Upper lobe of left lung (tissue), 6 donors: ENCODE measurements around the gene CEP89. TPM values are rescaled to one million over a fixed set of nuclear protein-coding genes. Genes with fewer than 3 reads are reported as not detected.

Source experiments
- ATAC-seq, 2 donors: fragments of 200-7000 bp; cut with Tn5 transposase; one replicate each; pipeline ENCODE4 v1.9.1; 2022; ENCODE audit warnings: mild to moderate bottlenecking in 2 of 2, moderate library complexity in 2 of 2; ENCODE audit not compliant: low FRiP score in 2 of 2
- DNase-seq, 2 donors: peaks; one replicate each; pipeline ENCODE4 v3.0.0-alpha.2; 2019 to 2020
- H3K27ac ChIP-seq, 4 donors: fragments of 200-600 bp; sonication (generic); one replicate each; pipeline ENCODE4 v1.5.1; 2016 to 2019
- H3K27me3 ChIP-seq, 4 donors: fragments of 200-600 bp; sonication (generic); one replicate each; pipeline ENCODE4 v1.5.1; 2017 to 2019
- H3K36me3 ChIP-seq, 4 donors: fragments of 200-600 bp; sonication (generic); one replicate each; pipeline ENCODE4 v1.5.1; 2016 to 2019
- H3K4me1 ChIP-seq, 4 donors: fragments of 200-600 bp; sonication (generic); one replicate each; pipeline ENCODE4 v1.5.1; 2018 to 2019
- H3K4me3 ChIP-seq, 4 donors: fragments of 200-600 bp; sonication (generic); one replicate each; pipeline ENCODE4 v1.5.1; 2017 to 2019; ENCODE audit warnings: mild to moderate bottlenecking in 2 of 4, moderate library complexity in 1 of 4
- H3K9me3 ChIP-seq, 4 donors: fragments of 200-600 bp; sonication (generic); one replicate each; pipeline ENCODE4 v1.5.1; 2018 to 2019
- EP300 ChIP-seq, 4 donors: sonication (generic); formaldehyde crosslinking; IDR thresholded peaks; one replicate each; pipeline ENCODE4 v1.5.1; 2017; ENCODE audit warnings: antibody characterized with exemption in 4 of 4, control low read depth in 2 of 4
- POLR2A ChIP-seq, 4 donors: fragments of 450-650 bp; IDR thresholded peaks; one replicate each; pipeline ENCODE4 v1.5.1; 2016 to 2017; ENCODE audit warnings: antibody characterized with exemption in 4 of 4, mild to moderate bottlenecking in 2 of 4
- POLR2AphosphoS5 ChIP-seq, 2 donors: sonication (generic); formaldehyde crosslinking; IDR thresholded peaks; one replicate each; pipeline ENCODE4 v1.5.1; 2017; ENCODE audit warnings: antibody characterized with exemption in 2 of 2
- WGBS, 2 donors: methylation state at CpG; one replicate each; pipeline ENCODE4 v1.1.5; 2017 to 2018; 5-methylcytosine and 5-hydroxymethylcytosine counted together
- total RNA-seq, 6 donors: library from RNA; depleted of rRNA in 4 of 6; stranded (reverse); fragments of >200 nt in 4 of 6; gene quantifications; one replicate each; pipeline versions ENCODE4 v1.1.0 to v1.2.1, GENCODE V29; 2016 to 2021
- TF ChIP-seq, protein P1 (sequence below), 6 experiments: fragments of 450-650 bp in 4 of 6; fragments of 200-600 bp in 2 of 6; sonication (generic) in 2 of 6; IDR thresholded peaks; one replicate each; pipeline ENCODE4 v1.5.1; 2016 to 2019; ENCODE audit warnings: antibody characterized with exemption in 6 of 6
- donor health status: DM: no; HTN: no; CAD: no; lungs with moderate emphysema.
- donor health status: DM: no; HTN: yes; CAD: no; lungs with severe emphysema.

The CEP89 gene
- total RNA-seq, 6 donors from 2014 or later = 10.1 to 16.0 (median 14.1) TPM

- 88 to 96% methylated on average over 8 to 12 of the region's 12 CpGs for WGBS, 2 donors
- Histone ChIP-seq H3K36me3 (peaks cover 0 to 32% (median 15%) of the 10 kb centered on the region in 4 donors), H3K4me3 (no peak overlapping the region), H3K27me3 (no peaks in the 10 kb centered on the region), H3K4me1 (no peaks in the 10 kb centered on the region), H3K9me3 (no peaks in the 10 kb centered on the region), H3K27ac (no peak overlapping the region)
- ATAC-seq (no peak), DNase-seq (peak in 1 of 2 donors; percentile 66)
- TF ChIP-seq, protein P1, sequence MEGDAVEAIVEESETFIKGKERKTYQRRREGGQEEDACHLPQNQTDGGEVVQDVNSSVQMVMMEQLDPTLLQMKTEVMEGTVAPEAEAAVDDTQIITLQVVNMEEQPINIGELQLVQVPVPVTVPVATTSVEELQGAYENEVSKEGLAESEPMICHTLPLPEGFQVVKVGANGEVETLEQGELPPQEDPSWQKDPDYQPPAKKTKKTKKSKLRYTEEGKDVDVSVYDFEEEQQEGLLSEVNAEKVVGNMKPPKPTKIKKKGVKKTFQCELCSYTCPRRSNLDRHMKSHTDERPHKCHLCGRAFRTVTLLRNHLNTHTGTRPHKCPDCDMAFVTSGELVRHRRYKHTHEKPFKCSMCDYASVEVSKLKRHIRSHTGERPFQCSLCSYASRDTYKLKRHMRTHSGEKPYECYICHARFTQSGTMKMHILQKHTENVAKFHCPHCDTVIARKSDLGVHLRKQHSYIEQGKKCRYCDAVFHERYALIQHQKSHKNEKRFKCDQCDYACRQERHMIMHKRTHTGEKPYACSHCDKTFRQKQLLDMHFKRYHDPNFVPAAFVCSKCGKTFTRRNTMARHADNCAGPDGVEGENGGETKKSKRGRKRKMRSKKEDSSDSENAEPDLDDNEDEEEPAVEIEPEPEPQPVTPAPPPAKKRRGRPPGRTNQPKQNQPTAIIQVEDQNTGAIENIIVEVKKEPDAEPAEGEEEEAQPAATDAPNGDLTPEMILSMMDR (IDR thresholded peaks at IDR 0.05) = no peak
- TF ChIP-seq POLR2A (IDR thresholded peaks at IDR 0.05) (no peak), POLR2AphosphoS5 (IDR thresholded peaks at IDR 0.05) (no peak), EP300 (IDR thresholded peaks at IDR 0.05) (no peak)
These were observed 90.0 kb downstream of the CEP89 start for GRCh38 chr19:32881766-32882165.

GRCh38 chr19:32880622-32881021 is 91.1 kb downstream of the CEP89 start:
- Histone ChIP-seq H3K36me3 (peaks cover 0 to 28% (median 15%) of the 10 kb centered on the region in 4 donors), H3K9me3 (no peaks in the 10 kb centered on the region), H3K27me3 (no peaks in the 10 kb centered on the region), H3K4me3 (no peak overlapping the region), H3K27ac (no peak overlapping the region), H3K4me1 (no peaks in the 10 kb centered on the region)
- ATAC-seq (no peak), DNase-seq (no peak)
- 84 to 85% methylated on average over 2 of the region's 2 CpGs for WGBS, 2 donors
- TF ChIP-seq EP300 (IDR thresholded peaks at IDR 0.05) (no peak), POLR2AphosphoS5 (IDR thresholded peaks at IDR 0.05) (no peak), POLR2A (IDR thresholded peaks at IDR 0.05) (no peak)
- TF ChIP-seq, protein P1 (IDR thresholded peaks at IDR 0.05) = no peak

GRCh38 chr19:32879741-32880140 is 92.0 kb downstream of the CEP89 start:
- no peaks in the 10 kb centered on the region for H3K27me3 ChIP-seq
- TF ChIP-seq, protein P1 (IDR thresholded peaks at IDR 0.05) = no peak
- TF ChIP-seq POLR2A (IDR thresholded peaks at IDR 0.05) (no peak), POLR2AphosphoS5 (IDR thresholded peaks at IDR 0.05) (no peak), EP300 (IDR thresholded peaks at IDR 0.05) (no peak)
- no peaks in the 10 kb centered on the region for H3K4me1 ChIP-seq
- H3K27ac ChIP-seq = no peak overlapping the region
- no peak overlapping the region for H3K4me3 ChIP-seq
- ATAC-seq = no peak
- no peak for DNase-seq
- peaks cover 0 to 28% (median 15%) of the 10 kb centered on the region in 4 donors for H3K36me3 ChIP-seq
- 92 to 98% methylated on average over 5 to 8 of the region's 8 CpGs for WGBS, 2 donors
- no peaks in the 10 kb centered on the region for H3K9me3 ChIP-seq

DNA sequence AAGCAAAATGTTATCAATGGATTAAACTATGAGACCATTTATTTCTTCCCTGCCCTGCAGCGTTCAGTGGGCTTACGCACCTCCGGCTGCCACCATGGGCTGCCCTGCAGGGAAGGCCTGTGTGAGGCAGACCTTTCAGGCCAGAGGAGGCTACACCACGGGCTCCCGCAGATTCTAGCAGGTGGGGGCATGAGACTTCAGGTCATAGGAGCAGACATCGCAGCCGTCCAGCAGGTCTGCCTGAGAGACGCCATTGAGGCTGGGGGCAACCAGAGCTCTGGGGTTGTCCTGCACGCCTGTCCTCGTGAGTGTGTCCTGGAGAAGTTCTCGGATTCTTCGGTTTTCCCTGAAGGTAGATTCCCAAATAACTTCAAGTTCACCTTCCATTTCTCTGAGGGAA is 92.8 kb downstream of the CEP89 start:
- peak in 1 of 2 donors; percentile 39 for DNase-seq
- H3K4me1 ChIP-seq = no peaks in the 10 kb centered on the region
- no peaks in the 10 kb centered on the region for H3K27me3 ChIP-seq
- 95 to 98% methylated on average over 10 to 12 of the region's 12 CpGs for WGBS, 2 donors
- H3K36me3 ChIP-seq = peaks cover 0 to 28% (median 15%) of the 10 kb centered on the region in 4 donors
- H3K27ac ChIP-seq = no peak overlapping the region
- TF ChIP-seq POLR2AphosphoS5 (IDR thresholded peaks at IDR 0.05) (no peak), EP300 (IDR thresholded peaks at IDR 0.05) (no peak), POLR2A (IDR thresholded peaks at IDR 0.05) (no peak)
- TF ChIP-seq, protein P1 (IDR thresholded peaks at IDR 0.05) = no peak
- ATAC-seq = no peak
- no peak overlapping the region for H3K4me3 ChIP-seq
- no peaks in the 10 kb centered on the region for H3K9me3 ChIP-seq
